Measurements from ENCODE around the gene VTA1. TPM values are rescaled to one million over a fixed set of nuclear protein-coding genes. Genes with fewer than 3 reads are reported as not detected.
"Not testable (repeated sequence)": the region's sequence is repeated elsewhere in the genome, so short reads cannot be mapped to it uniquely, and the experiment has no call there.

Gene VTA1
- total RNA-seq, 8 experiments from 2014 or later = 49.3 to 78.3 (median 57.4) TPM

DNA sequence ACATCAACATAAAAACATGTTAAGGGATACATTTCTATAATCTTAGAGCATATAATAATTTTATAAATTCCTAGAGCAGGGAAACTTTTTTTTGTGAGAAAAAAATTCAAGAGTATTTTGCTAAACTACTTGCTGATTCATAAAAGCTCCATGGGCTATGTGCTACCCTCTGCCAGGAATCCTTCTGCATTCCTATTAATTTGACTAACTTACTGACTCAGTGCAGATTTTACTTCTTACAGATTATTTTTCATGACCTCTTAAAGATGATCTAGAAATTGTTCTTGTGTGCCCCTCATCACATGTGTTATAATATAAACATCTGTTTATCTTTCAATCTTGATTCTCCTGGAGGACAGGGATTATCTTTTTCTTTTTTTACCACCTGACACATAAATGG is 5.7 kb downstream of the VTA1 start:
- ATAC-seq (replicated peaks in 6 of 8) = peak in 1 of 8 experiments; percentile 56
- Histone ChIP-seq H3K4me3 (no peak overlapping the region), H3K4me1 (replicated peaks in 1 of 2) (peaks cover 9 to 21% of the 10 kb centered on the region in 2 donors), H3K27ac (no peak overlapping the region)
- in situ Hi-C loops (cut with MboI; ENCODE audit: low pct_unique_long_range_greater_than_20kb in 2 of 9, low sequenced_read_pairs in 9 of 9, unreplicated experiment in 9 of 9) = loop anchor here in 2 of 9 experiments (10.0 to 25.0 kb wide), 2 partner anchors 52 to 235 kb away; no protein-coding TSS in a partner anchor

DNA sequence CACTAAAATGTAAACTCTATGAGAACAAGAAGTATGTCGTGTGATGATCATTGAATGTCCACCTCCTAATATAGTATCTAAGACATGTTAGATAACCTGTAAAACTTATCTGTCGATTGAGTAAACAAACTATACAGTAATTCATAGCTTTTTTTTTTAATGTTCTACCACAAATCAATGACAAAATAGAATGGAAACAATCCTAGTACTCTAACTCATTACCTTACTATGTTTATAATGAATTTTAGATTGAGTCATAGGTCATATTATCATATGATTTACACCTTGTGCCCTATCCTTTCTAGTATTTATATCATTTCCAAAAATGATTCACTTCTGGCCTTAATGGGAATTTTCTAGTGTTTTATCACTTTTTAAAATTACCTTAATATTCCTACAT is 6.1 kb downstream of the VTA1 start:
- no peak overlapping the region for H3K4me3 ChIP-seq
- H3K4me1 ChIP-seq (replicated peaks in 1 of 2) = peaks cover 7 to 17% of the 10 kb centered on the region in 2 donors
- WGBS, 10 experiments = 60 to 90% (median 68%) methylated on average over 2 of the region's 2 CpGs; no CpG with 5 or more reads in 2 of the 10 experiments
- in situ Hi-C loops (cut with MboI; ENCODE audit: low pct_unique_long_range_greater_than_20kb in 2 of 9, low sequenced_read_pairs in 9 of 9, unreplicated experiment in 9 of 9) = loop anchor here in 2 of 9 experiments (10.0 to 25.0 kb wide), 2 partner anchors 52 to 234 kb away; no protein-coding TSS in a partner anchor
- H3K27ac ChIP-seq = no peak overlapping the region
- ATAC-seq (replicated peaks in 6 of 8) = no peak

DNA sequence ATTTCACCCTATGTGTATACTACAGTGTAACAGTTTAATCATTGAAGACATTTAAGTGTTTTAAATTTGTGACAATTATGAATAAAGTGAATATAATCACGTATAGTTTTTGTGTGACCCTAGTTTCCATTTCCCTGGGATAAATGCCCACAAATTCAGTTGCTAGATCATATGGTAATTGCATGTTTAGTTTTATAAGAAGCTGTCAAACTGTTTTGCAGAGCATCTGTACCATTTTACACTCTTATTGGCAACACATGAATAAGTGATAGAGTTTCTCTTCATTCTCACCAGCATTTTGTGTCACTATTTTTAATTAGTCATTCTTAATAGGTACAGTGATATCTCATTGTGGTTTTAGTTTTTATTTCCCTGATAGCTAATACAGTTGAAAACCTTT is 7.3 kb downstream of the VTA1 start:
- in situ Hi-C loops (cut with MboI; ENCODE audit: low pct_unique_long_range_greater_than_20kb in 2 of 9, low sequenced_read_pairs in 9 of 9, unreplicated experiment in 9 of 9) = loop anchor here in 2 of 9 experiments (10.0 to 25.0 kb wide), 2 partner anchors 50 to 233 kb away; no protein-coding TSS in a partner anchor
- no peak for ATAC-seq (replicated peaks in 6 of 8)
- peaks cover 0 to 5% of the 10 kb centered on the region in 2 donors for H3K4me1 ChIP-seq (replicated peaks in 1 of 2)
- no peak overlapping the region for H3K4me3 ChIP-seq
- WGBS, 10 experiments = 46 to 100% (median 78%) methylated on average over 1 of the region's 1 CpG; no CpG with 5 or more reads in 4 of the 10 experiments
- H3K27ac ChIP-seq = no peak overlapping the region

DNA sequence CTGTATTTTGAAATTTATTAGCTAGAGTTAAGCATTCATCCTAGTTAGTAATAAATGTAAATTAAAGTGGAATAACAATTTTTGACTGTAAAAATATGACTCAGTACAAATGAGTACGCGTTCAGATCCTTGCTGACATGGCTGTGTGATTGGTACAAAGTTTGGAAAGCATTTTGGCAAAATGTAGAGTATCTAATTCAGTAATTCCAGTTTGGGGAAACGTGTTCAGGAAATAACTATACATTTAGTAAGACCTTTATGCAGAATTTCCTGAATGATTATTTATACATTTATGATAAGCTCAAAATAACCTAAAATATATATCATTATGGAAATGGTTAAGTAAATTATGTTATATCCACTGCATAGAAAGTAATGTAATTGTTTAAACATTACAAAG is 8.0 kb downstream of the VTA1 start:
- 62 to 100% (median 74%) methylated on average over 3 of the region's 3 CpGs; no CpG with 5 or more reads in 1 of the 10 experiments for WGBS, 10 experiments
- Histone ChIP-seq H3K27ac (no peak overlapping the region), H3K4me1 (replicated peaks in 1 of 2) (no peaks in the 10 kb centered on the region), H3K4me3 (no peak overlapping the region)
- in situ Hi-C loops (cut with MboI; ENCODE audit: low pct_unique_long_range_greater_than_20kb in 2 of 9, low sequenced_read_pairs in 9 of 9, unreplicated experiment in 9 of 9) = loop anchor here in 2 of 9 experiments (10.0 to 25.0 kb wide), 2 partner anchors 50 to 232 kb away; no protein-coding TSS in a partner anchor
- no peak for ATAC-seq (replicated peaks in 6 of 8)

DNA sequence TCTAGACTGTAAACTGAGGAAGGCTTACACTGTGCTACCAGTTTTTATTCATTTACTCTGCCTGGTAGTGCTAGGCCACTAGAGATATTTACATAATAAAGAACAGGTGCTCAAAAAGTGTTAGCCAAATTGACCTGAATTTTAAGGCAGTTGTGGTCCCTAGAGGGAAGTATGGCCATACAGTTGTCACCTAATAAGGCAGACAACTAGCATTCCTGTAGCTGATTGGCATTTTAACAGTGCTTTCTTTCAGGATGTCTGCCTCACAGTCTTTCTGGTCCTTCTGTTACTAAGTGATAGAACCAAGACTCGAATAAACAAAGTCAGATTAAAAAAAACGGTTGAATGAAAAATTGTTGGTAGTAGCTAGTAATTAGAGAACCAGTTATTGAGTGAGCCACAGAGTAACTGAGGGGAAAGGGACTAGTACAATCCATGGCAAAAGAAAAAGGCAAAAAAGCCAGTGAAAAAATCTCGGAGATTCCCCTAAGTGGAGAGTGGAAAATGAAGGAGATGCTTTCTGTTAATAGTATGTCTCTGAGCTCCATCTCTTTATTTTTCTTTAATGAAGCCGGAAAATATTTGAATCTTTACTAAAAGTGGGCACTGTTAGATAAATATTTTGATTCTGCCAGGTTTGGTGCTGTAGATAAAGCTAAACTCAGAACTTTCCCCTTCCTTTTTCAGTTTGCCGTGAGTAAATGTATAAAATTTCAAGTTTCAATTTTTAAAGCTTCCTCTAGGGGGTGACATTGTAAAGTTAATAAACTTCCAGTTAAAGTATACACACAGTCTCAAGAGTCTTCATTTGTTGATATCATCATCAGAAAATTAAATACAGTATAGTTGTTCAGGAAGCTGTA is 9.1 kb downstream of the VTA1 start:
- WGBS, 10 experiments = 45 to 86% (median 68%) methylated on average over 4 to 5 of the region's 5 CpGs
- in situ Hi-C loops (cut with MboI; ENCODE audit: low pct_unique_long_range_greater_than_20kb in 2 of 9, low sequenced_read_pairs in 9 of 9, unreplicated experiment in 9 of 9) = loop anchor here in 2 of 9 experiments (10.0 to 25.0 kb wide), 2 partner anchors 49 to 231 kb away; no protein-coding TSS in a partner anchor
- peak in 2 of 8 experiments; percentile 43 to 53 for ATAC-seq (replicated peaks in 6 of 8)
- no peak overlapping the region for H3K4me3 ChIP-seq
- no peaks in the 10 kb centered on the region for H3K4me1 ChIP-seq (replicated peaks in 1 of 2)
- no peak overlapping the region for H3K27ac ChIP-seq

DNA sequence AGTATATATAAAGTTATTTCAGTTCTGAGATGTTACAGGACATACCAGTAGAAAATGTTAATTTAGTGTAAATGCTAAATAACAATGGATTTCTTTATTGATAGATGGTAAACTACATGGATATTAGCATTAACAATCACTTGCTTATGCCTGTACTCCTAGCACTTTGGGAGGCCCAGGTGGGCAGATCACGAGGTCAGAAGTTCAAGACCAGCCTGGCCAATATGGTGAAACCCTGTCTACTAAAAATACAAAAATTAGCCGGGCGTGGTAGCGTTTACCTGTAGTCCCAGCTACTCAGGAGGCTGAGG is 9.7 kb downstream of the VTA1 start:
- not testable (repeated sequence) for H3K27ac ChIP-seq; H3K4me3 ChIP-seq; H3K4me1 ChIP-seq (replicated peaks in 1 of 2); ATAC-seq (replicated peaks in 6 of 8)
- WGBS, 10 experiments = 78 to 100% (median 100%) methylated on average over 1 to 4 of the region's 4 CpGs; no CpG with 5 or more reads in 2 of the 10 experiments
- in situ Hi-C loops (cut with MboI; ENCODE audit: low pct_unique_long_range_greater_than_20kb in 2 of 9, low sequenced_read_pairs in 9 of 9, unreplicated experiment in 9 of 9) = loop anchor here in 2 of 9 experiments (10.0 to 25.0 kb wide), 2 partner anchors 48 to 231 kb away; no protein-coding TSS in a partner anchor

DNA sequence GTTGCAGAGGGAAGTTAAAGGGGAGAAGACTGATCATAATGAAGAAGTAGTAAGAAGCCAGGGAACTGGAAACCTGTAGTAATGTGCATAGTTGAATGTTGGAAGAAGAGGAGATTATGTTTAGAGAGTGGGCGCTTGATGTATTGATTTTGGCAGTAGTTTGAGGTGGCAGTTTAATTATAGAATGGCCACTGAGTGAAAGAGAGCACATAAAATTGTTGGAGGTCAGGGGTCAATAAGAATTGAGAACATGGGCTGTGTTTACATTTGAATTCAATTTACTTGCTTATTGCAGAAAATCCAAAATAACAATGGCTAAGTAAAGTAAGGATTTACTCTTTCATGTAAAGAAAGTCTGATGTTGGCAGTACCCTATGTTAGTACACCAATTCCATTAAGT is 15.7 kb downstream of the VTA1 start:
- in situ Hi-C loops (cut with MboI; ENCODE audit: low pct_unique_long_range_greater_than_20kb in 2 of 9, low sequenced_read_pairs in 9 of 9, unreplicated experiment in 9 of 9) = loop anchor here in 1 of 9 experiments (25.0 kb wide), 1 partner anchor 225 kb away; no protein-coding TSS in a partner anchor
- no peak for ATAC-seq (replicated peaks in 6 of 8)
- WGBS, 10 experiments = 80 to 100% (median 88%) methylated on average over 1 of the region's 1 CpG; no CpG with 5 or more reads in 1 of the 10 experiments
- no peak overlapping the region for H3K27ac ChIP-seq
- peaks cover 5 to 7% of the 10 kb centered on the region in 2 donors for H3K4me1 ChIP-seq (replicated peaks in 1 of 2)
- no peak overlapping the region for H3K4me3 ChIP-seq

DNA sequence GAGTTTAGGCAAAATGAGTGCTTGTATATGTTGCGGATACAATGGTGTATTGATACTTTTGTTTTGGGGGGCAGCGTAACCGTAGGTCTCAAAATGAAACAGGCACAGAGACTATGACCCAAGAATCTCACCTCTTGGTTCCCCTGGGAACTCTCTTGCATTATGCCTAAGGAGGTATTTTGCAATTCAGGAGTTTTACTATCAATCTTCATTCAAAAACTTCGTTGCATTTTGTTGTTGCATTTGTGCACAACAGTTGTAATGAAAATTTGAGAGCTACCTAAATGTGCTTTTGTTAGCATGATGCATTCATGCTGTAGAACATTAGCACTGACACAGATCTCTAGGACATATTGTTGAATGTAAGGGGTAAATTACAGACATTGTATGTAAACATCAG is 18.2 kb downstream of the VTA1 start:
- in situ Hi-C loops (cut with MboI; ENCODE audit: low pct_unique_long_range_greater_than_20kb in 2 of 9, low sequenced_read_pairs in 9 of 9, unreplicated experiment in 9 of 9) = loop anchor here in 1 of 9 experiments (25.0 kb wide), 1 partner anchor 222 kb away; no protein-coding TSS in a partner anchor
- no peak overlapping the region for H3K27ac ChIP-seq
- WGBS, 10 experiments = 33 to 100% (median 73%) methylated on average over 1 to 4 of the region's 4 CpGs; no CpG with 5 or more reads in 1 of the 10 experiments
- H3K4me3 ChIP-seq = no peak overlapping the region
- ATAC-seq (replicated peaks in 6 of 8) = no peak
- H3K4me1 ChIP-seq (replicated peaks in 1 of 2) = peaks cover 5 to 7% of the 10 kb centered on the region in 2 donors

DNA sequence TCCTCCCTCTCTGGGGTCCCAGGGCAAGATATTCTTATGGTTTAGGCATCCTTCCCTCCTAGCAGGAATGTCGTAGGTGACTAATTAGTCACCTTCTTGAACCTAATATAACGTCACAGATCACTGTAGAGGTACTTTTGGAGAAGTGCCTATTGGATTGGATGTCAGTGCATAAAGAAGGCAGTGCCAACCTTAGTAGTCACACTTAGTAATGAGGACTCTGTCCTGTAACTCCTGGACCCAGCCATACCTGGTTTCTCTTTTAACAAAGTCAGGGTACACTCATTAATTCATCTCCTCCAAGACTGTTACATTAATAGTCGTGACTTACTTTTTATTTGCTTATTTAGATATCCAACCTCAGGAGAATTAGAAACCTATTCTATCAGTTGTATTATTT is 20.0 kb downstream of the VTA1 start:
- in situ Hi-C loops (cut with MboI; ENCODE audit: low pct_unique_long_range_greater_than_20kb in 2 of 9, low sequenced_read_pairs in 9 of 9, unreplicated experiment in 9 of 9) = loop anchor here in 1 of 9 experiments (25.0 kb wide), 1 partner anchor 220 kb away; no protein-coding TSS in a partner anchor
- H3K27ac ChIP-seq = no peak overlapping the region
- 88 to 100% (median 100%) methylated on average over 1 to 3 of the region's 3 CpGs; no CpG with 5 or more reads in 2 of the 10 experiments for WGBS, 10 experiments
- H3K4me1 ChIP-seq (replicated peaks in 1 of 2) = peaks cover 5 to 7% of the 10 kb centered on the region in 2 donors
- ATAC-seq (replicated peaks in 6 of 8) = no peak
- H3K4me3 ChIP-seq = no peak overlapping the region

DNA sequence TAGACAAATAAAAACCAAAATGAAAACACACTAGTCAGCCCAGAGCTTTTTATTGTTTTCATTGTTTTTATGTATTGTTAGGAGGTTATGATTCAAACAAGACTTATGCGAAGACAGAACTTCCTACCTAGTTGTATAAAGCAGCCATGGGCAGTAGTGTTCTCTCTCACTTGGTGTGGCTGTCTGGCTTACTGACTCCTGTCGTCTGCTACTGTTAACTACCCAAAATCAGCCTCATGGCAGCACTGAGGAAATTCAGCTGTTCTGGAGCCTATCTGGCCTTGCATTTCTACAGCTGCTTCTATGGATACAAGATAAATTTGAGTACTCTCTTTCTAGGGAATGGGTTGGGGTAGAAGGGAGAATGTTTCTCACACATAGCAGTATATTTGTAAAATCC is 20.4 kb downstream of the VTA1 start:
- Histone ChIP-seq H3K4me1 (replicated peaks in 1 of 2) (peaks cover 3 to 5% of the 10 kb centered on the region in 2 donors), H3K27ac (no peak overlapping the region), H3K4me3 (no peak overlapping the region)
- WGBS, 10 experiments = 84 to 100% (median 93%) methylated on average over 1 to 2 of the region's 2 CpGs; no CpG with 5 or more reads in 1 of the 10 experiments
- in situ Hi-C loops (cut with MboI; ENCODE audit: low pct_unique_long_range_greater_than_20kb in 2 of 9, low sequenced_read_pairs in 9 of 9, unreplicated experiment in 9 of 9) = loop anchor here in 1 of 9 experiments (25.0 kb wide), 1 partner anchor 220 kb away; no protein-coding TSS in a partner anchor
- no peak for ATAC-seq (replicated peaks in 6 of 8)

DNA sequence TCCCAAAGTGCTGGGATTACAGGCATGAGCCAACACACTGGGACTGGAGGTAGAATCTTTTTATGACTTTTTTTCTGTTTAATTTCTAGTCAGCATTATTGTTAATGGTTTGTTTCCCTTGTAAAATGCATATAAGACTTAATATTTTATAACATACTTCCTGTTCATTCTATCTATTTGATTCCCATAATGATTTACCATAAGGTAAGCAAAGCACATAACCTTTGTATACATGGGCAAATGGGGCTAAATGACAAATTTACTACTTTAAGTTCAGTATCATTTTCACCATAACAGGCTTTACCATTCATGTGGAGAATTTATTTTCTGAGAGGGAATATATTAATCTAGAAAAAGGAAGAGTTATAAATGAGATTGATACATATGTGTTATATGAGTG is 24.3 kb downstream of the VTA1 start:
- Histone ChIP-seq H3K4me3 (no peak overlapping the region), H3K4me1 (replicated peaks in 1 of 2) (no peaks in the 10 kb centered on the region), H3K27ac (no peak overlapping the region)
- no peak for ATAC-seq (replicated peaks in 6 of 8)
- in situ Hi-C loops (cut with MboI; ENCODE audit: low pct_unique_long_range_greater_than_20kb in 2 of 9, low sequenced_read_pairs in 9 of 9, unreplicated experiment in 9 of 9) = loop anchor here in 1 of 9 experiments (25.0 kb wide), 1 partner anchor 216 kb away; no protein-coding TSS in a partner anchor

DNA sequence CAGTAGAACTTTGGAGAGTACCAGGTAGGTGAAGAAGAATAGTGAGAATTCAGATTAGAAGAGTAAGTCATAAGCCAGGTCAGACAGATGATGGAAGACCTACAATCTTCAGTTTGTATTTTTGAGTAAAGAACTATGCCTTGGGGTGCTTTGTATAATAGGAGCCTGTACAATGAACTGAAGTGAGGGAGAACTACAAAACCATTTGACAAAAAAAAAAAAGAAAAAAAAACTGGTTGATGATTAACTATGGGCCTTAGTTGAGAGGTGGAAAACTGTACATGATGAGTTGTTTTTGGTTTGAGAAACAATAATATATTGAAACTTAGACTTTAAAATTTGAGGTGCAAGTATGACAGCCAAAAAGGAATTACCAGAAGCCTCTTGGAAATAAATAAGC is 25.7 kb downstream of the VTA1 start:
- in situ Hi-C loops (cut with MboI; ENCODE audit: low pct_unique_long_range_greater_than_20kb in 2 of 9, low sequenced_read_pairs in 9 of 9, unreplicated experiment in 9 of 9) = loop anchor here in 1 of 9 experiments (25.0 kb wide), 1 partner anchor 215 kb away; no protein-coding TSS in a partner anchor
- no peaks in the 10 kb centered on the region for H3K4me1 ChIP-seq (replicated peaks in 1 of 2)
- H3K4me3 ChIP-seq = no peak overlapping the region
- no peak for ATAC-seq (replicated peaks in 6 of 8)
- no peak overlapping the region for H3K27ac ChIP-seq

DNA sequence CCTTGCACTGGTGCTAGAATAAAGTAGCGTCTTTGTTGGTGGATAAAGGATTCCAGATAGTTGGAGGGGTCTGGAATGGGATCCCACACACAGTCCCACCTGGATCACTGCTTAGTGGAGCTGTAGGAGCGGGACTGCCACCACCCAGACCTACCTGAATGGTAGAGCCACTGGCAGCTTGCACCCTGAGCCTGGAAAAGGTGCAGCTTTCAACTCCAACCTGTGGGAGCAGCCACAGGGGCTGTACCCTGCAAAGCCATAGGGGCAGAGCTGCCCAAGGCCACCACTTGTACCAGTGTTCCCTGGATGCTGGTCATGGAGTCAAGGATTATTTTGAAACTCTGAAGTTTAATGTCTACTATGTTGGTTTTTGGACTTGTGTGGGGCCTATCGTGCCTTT is 26.9 kb downstream of the VTA1 start:
- Histone ChIP-seq H3K27ac (no peak overlapping the region), H3K4me1 (replicated peaks in 1 of 2) (no peaks in the 10 kb centered on the region), H3K4me3 (no peak overlapping the region)
- 100% methylated on average over 1 to 2 of the region's 3 CpGs; no CpG with 5 or more reads in 4 of the 10 experiments for whole genome bisulfite sequencing, 10 experiments
- no peak for ATAC-seq (replicated peaks in 6 of 8)
- in situ Hi-C loops (cut with MboI; ENCODE audit: low pct_unique_long_range_greater_than_20kb in 2 of 9, low sequenced_read_pairs in 9 of 9, unreplicated experiment in 9 of 9) = loop anchor here in 1 of 9 experiments (25.0 kb wide), 1 partner anchor 213 kb away; no protein-coding TSS in a partner anchor
